Measurements from ENCODE around the gene DAP.

Gene DAP

GRCh38 chr5:10760921-10761184 lies 181 bp downstream of the DAP start:
- DNase-seq (ENCODE audit: low read depth in 2 of 2): no peak

- DNase-seq (ENCODE audit: low read depth in 2 of 2): peak in 1 of 2 donors; percentile 6
Observed at GRCh38 chr5:10760096-10760920, 726 bp downstream of the DAP start.

- DNase-seq (ENCODE audit: low read depth in 2 of 2): no peak
Observed at GRCh38 chr5:10759111-10759510, 1.9 kb downstream of the DAP start.

- DNase-seq (ENCODE audit: low read depth in 2 of 2): no peak
Observed at GRCh38 chr5:10757922-10758555, 3.0 kb downstream of the DAP start.

- DNase-seq (ENCODE audit: low read depth in 2 of 2): no peak
Observed at GRCh38 chr5:10757043-10757442, 4.0 kb downstream of the DAP start.

- DNase-seq (ENCODE audit: low read depth in 2 of 2): no peak
Observed at GRCh38 chr5:10756549-10756948, 4.5 kb downstream of the DAP start.

- DNase-seq (ENCODE audit: low read depth in 2 of 2): no peak
Observed at GRCh38 chr5:10753178-10753577, 7.9 kb downstream of the DAP start.

- no peak for DNase-seq (ENCODE audit: low read depth in 2 of 2)
Observed at GRCh38 chr5:10752451-10752850, 8.6 kb downstream of the DAP start.

- DNase-seq (ENCODE audit: low read depth in 2 of 2): no peak
Observed at GRCh38 chr5:10750909-10751308, 10.1 kb downstream of the DAP start.

GRCh38 chr5:10747678-10748622 lies 13.1 kb downstream of the DAP start:
- no peak for DNase-seq (ENCODE audit: low read depth in 2 of 2)

- DNase-seq (ENCODE audit: low read depth in 2 of 2): no peak
Observed at GRCh38 chr5:10746711-10747110, 14.3 kb downstream of the DAP start.

GRCh38 chr5:10745133-10745532 lies 15.9 kb downstream of the DAP start:
- DNase-seq (ENCODE audit: low read depth in 2 of 2): no peak

- DNase-seq (ENCODE audit: low read depth in 2 of 2): no peak
Observed at GRCh38 chr5:10744681-10745080, 16.4 kb downstream of the DAP start.

- no peak for DNase-seq (ENCODE audit: low read depth in 2 of 2)
Observed at GRCh38 chr5:10743951-10744350, 17.1 kb downstream of the DAP start.

- DNase-seq (ENCODE audit: low read depth in 2 of 2): no peak
Observed at GRCh38 chr5:10743526-10743925, 17.5 kb downstream of the DAP start.

- no peak for DNase-seq (ENCODE audit: low read depth in 2 of 2)
Observed at GRCh38 chr5:10741661-10742060, 19.4 kb downstream of the DAP start.

- DNase-seq (ENCODE audit: low read depth in 2 of 2): no peak
Observed at GRCh38 chr5:10740384-10740783, 20.6 kb downstream of the DAP start.

GRCh38 chr5:10737880-10738279 lies 23.2 kb downstream of the DAP start:
- no peak for DNase-seq (ENCODE audit: low read depth in 2 of 2)

GRCh38 chr5:10736808-10737207 lies 24.2 kb downstream of the DAP start:
- DNase-seq (ENCODE audit: low read depth in 2 of 2): no peak

- DNase-seq (ENCODE audit: low read depth in 2 of 2): no peak
Observed at GRCh38 chr5:10736354-10736753, 24.7 kb downstream of the DAP start.

GRCh38 chr5:10735569-10736276 lies 25.3 kb downstream of the DAP start:
- no peak for DNase-seq (ENCODE audit: low read depth in 2 of 2)

Data from stimulated activated CD8-positive, alpha-beta memory T cell treated with anti-CD3 and anti-CD28 coated beads, Interleukin-2, amount 100 ng/mL, for 48 hours (primary cell).